IMR-90 (cell line): ENCODE results near the gene B3GALT6. TPM values are rescaled to one million over a fixed set of nuclear protein-coding genes. Genes with fewer than 3 reads are reported as not detected.

Experiments
- ATAC-seq: fragments of 200-7000 bp; cut with Tn5 transposase; 2 replicates; pipeline ENCODE4 v1.9.1; 2020; ENCODE audit warnings: low read depth, mild to moderate bottlenecking, moderate library complexity
- BruUV-seq: library from RNA; stranded (reverse); fragments of 400-500 nt; replicated peaks from 2 replicates; lab custom pipeline; 2021; lab: Mats Ljungman, UMichigan
- CTCF ChIA-PET: fragments of 300-600 bp; formaldehyde crosslinking; extraction: SDS; loops from one replicate; lab custom pipeline; 2021; ENCODE audit warnings: antibody characterized with exemption; lab: Yijun Ruan, JAX
- POLR2A ChIA-PET: fragments of 300-600 bp; sonication (Branson Sonifier 250); formaldehyde crosslinking; loops from one replicate; lab custom pipeline; 2022; ENCODE audit warnings: antibody characterized with exemption; ENCODE audit not compliant: unreplicated experiment; lab: Charles Lee
- DNase-seq: peaks from one replicate; pipeline ENCODE4 v3.0.0; 2013
- H2AFZ ChIP-seq: replicated peaks from 2 replicates; pipeline ENCODE3; 2013; ENCODE audit warnings: low read length, mild to moderate bottlenecking; ENCODE audit not compliant: poor library complexity
- H2AK5ac ChIP-seq: 2 replicates; pipeline ENCODE4 v1.6.1; 2013; ENCODE audit warnings: low read depth, low read length, inconsistent platforms
- H2AK9ac ChIP-seq: replicated peaks from 2 replicates; pipeline ENCODE3; 2013; ENCODE audit warnings: mild to moderate bottlenecking, low read depth, low read length, moderate library complexity; ENCODE audit not compliant: poor library complexity
- H2BK120ac ChIP-seq: 2 replicates; pipeline ENCODE4 v1.6.1; 2013; ENCODE audit warnings: low read depth, low read length, inconsistent platforms
- H2BK15ac ChIP-seq: 3 replicates; pipeline ENCODE4 v1.6.1; 2013; ENCODE audit warnings: low read depth, low read length, inconsistent platforms
- H2BK20ac ChIP-seq: 2 replicates; pipeline ENCODE4 v1.6.1; 2013; ENCODE audit warnings: low read depth, mild to moderate bottlenecking, inconsistent platforms, low read length, moderate library complexity
- H2BK5ac ChIP-seq: 2 replicates; pipeline ENCODE4 v1.6.1; 2013; ENCODE audit warnings: mild to moderate bottlenecking, low read depth, low read length, inconsistent platforms; ENCODE audit not compliant: poor library complexity, severe bottlenecking
- H3K14ac ChIP-seq: replicated peaks from 2 replicates; pipeline ENCODE4 v1.6.1; 2013; ENCODE audit warnings: low read depth, low read length, inconsistent platforms
- H3K18ac ChIP-seq: 2 replicates; pipeline ENCODE4 v1.6.1; 2013; ENCODE audit warnings: low read depth, low read length, control low read depth
- H3K23ac ChIP-seq: 2 replicates; pipeline ENCODE4 v1.6.1; 2013; ENCODE audit warnings: low read depth, low read length, inconsistent platforms
- H3K27ac ChIP-seq: 2 replicates; pipeline ENCODE4 v1.5.1; 2013; ENCODE audit warnings: mild to moderate bottlenecking, control low read depth, low read length; ENCODE audit not compliant: insufficient read depth
- H3K27me3 ChIP-seq: 2 replicates; pipeline ENCODE4 v1.6.1; 2013; ENCODE audit warnings: low read length; ENCODE audit not compliant: control insufficient read depth, insufficient read depth
- H3K36me3 ChIP-seq: 2 replicates; pipeline ENCODE4 v1.6.1; 2013; ENCODE audit warnings: low read length, mixed read lengths; ENCODE audit not compliant: control insufficient read depth, insufficient read depth
- H3K4ac ChIP-seq: 2 replicates; pipeline ENCODE4 v1.6.1; 2013; ENCODE audit warnings: low read depth, low read length, inconsistent platforms
- H3K4me1 ChIP-seq: 2 replicates; pipeline ENCODE4 v1.6.1; 2013; ENCODE audit warnings: low read length, mixed read lengths; ENCODE audit not compliant: control insufficient read depth, insufficient read depth
- H3K4me2 ChIP-seq: 2 replicates; pipeline ENCODE4 v1.6.1; 2013; ENCODE audit warnings: low read depth, mild to moderate bottlenecking, control low read depth, low read length, moderate library complexity
- H3K4me3 ChIP-seq: 2 replicates; pipeline ENCODE4 v1.5.1; 2013; ENCODE audit warnings: low read depth, mild to moderate bottlenecking, control low read depth, low read length, moderate library complexity; ENCODE audit not compliant: insufficient read depth
- H3K56ac ChIP-seq: 2 replicates; pipeline ENCODE4 v1.6.1; 2013; ENCODE audit warnings: low read length, inconsistent platforms; ENCODE audit not compliant: insufficient read depth; ENCODE audit errors: extremely low read depth
- H3K79me1 ChIP-seq, 2 experiments: 2 replicates each; pipeline ENCODE4 v1.6.1; 2013; ENCODE audit warnings: low read length in 2 of 2, inconsistent platforms in 1 of 2, low read depth in 1 of 2
- H3K9ac ChIP-seq: 2 replicates; pipeline ENCODE4 v1.6.1; 2013; ENCODE audit warnings: low read depth, low read length, control low read depth
- H3K9me1 ChIP-seq: 2 replicates; pipeline ENCODE4 v1.6.1; 2013; ENCODE audit warnings: low read length, inconsistent platforms; ENCODE audit not compliant: insufficient read depth
- H3K9me3 ChIP-seq: 2 replicates; pipeline ENCODE4 v1.6.1; 2013; ENCODE audit warnings: low read length; ENCODE audit not compliant: control insufficient read depth, insufficient read depth
- H4K20me1 ChIP-seq: 2 replicates; pipeline ENCODE4 v1.6.1; 2013; ENCODE audit warnings: low read length, inconsistent platforms; ENCODE audit not compliant: insufficient read depth
- H4K5ac ChIP-seq: 2 replicates; pipeline ENCODE4 v1.6.1; 2013; ENCODE audit warnings: mild to moderate bottlenecking, low read depth, low read length, control low read depth
- H4K8ac ChIP-seq, 2 experiments: 2 replicates each; pipeline ENCODE4 v1.6.1; 2013; ENCODE audit warnings: low read depth in 2 of 2, low read length in 2 of 2, control low read depth in 1 of 2, inconsistent platforms in 1 of 2
- H4K91ac ChIP-seq: 2 replicates; pipeline ENCODE4 v1.6.1; 2013; ENCODE audit warnings: low read depth, low read length, inconsistent platforms; ENCODE audit not compliant: insufficient read depth
- BHLHE40 ChIP-seq: fragments of 150-350 bp; IDR thresholded peaks from 2 replicates; pipeline ENCODE4 v1.6.1; 2016; ENCODE audit warnings: mild to moderate bottlenecking, low read depth, low read length
- CEBPB ChIP-seq: IDR thresholded peaks from 2 replicates; pipeline ENCODE4 v1.6.1; 2012; ENCODE audit warnings: low read depth, low read length, improper control_type of control experiment
- CHD1 ChIP-seq: IDR thresholded peaks from 2 replicates; pipeline ENCODE4 v1.6.1; 2012; ENCODE audit warnings: low read depth, low read length, improper control_type of control experiment
- FOS ChIP-seq: fragments of 150-350 bp; IDR thresholded peaks from 2 replicates; pipeline ENCODE4 v1.6.1; 2016; ENCODE audit warnings: low read depth, low read length
- MAFK ChIP-seq: IDR thresholded peaks from 2 replicates; pipeline ENCODE4 v1.6.1; 2012; ENCODE audit warnings: low read depth, low read length, improper control_type of control experiment
- MAZ ChIP-seq: IDR thresholded peaks from 2 replicates; pipeline ENCODE4 v1.6.1; 2012; ENCODE audit warnings: low read depth, mild to moderate bottlenecking, low read length, improper control_type of control experiment, moderate library complexity, borderline replicate concordance
- POLR2A ChIP-seq: IDR thresholded peaks from 2 replicates; pipeline ENCODE4 v1.6.1; 2012; ENCODE audit warnings: mild to moderate bottlenecking, low read depth, low read length
- RCOR1 ChIP-seq: IDR thresholded peaks from 2 replicates; pipeline ENCODE4 v1.6.1; 2012; ENCODE audit warnings: mild to moderate bottlenecking, low read length, improper control_type of control experiment; ENCODE audit not compliant: insufficient replicate concordance
- SMC3 ChIP-seq: fragments of 150-350 bp; IDR thresholded peaks from 2 replicates; pipeline ENCODE4 v1.6.1; 2016; ENCODE audit warnings: low read depth, mild to moderate bottlenecking, antibody characterized with exemption, low read length, moderate library complexity
- WGBS, 2 experiments: methylation state at CpG; one replicate each; pipeline versions ENCODE4 v1.1.5 to v1.1.7; 2013; ENCODE audit warnings: missing lambda C conversion rate in 2 of 2; ENCODE audit not compliant: insufficient read length in 1 of 2; ENCODE audit errors: extremely low coverage in 2 of 2; 5-methylcytosine and 5-hydroxymethylcytosine counted together
- dilution Hi-C: fragments of 300-500 bp; cut with HindIII; formaldehyde crosslinking; loops from one replicate; pipeline ENCODE4 v1.14.3; 2018; ENCODE audit warnings: low sequenced_read_pairs; ENCODE audit not compliant: unreplicated experiment
- in situ Hi-C: fragments of 300-500 bp; cut with MboI; formaldehyde crosslinking; loops from 3 replicates; pipeline ENCODE4 v1.14.3; 2019; ENCODE audit warnings: low sequenced_read_pairs, inconsistent platforms, mixed read lengths
- intact Hi-C: fragments of 100-400 bp; cut with micrococcal nuclease; formaldehyde crosslinking; loops from 2 replicates; pipeline ENCODE4 v1.10.0; 2022
- polyA plus RNA-seq, 3 experiments: library from polyadenylated mRNA; depleted of rRNA; stranded (reverse); fragments of >200 nt; gene quantifications; 2 replicates each; pipeline ENCODE4 v1.2.3, GENCODE V29; 2012; ENCODE audit warnings: low replicate concordance in 1 of 3
- total RNA-seq: library from RNA; depleted of rRNA; stranded (reverse); fragments of >200 nt; gene quantifications from 2 replicates; pipeline ENCODE4 v1.2.3, GENCODE V29; 2012
- TF ChIP-seq, protein P1 (sequence below): fragments of 150-350 bp; IDR thresholded peaks from 2 replicates; pipeline ENCODE4 v1.6.1; 2016; ENCODE audit warnings: low read depth, mild to moderate bottlenecking, low read length, moderate library complexity, borderline replicate concordance
- TF ChIP-seq, protein P2 (sequence below): fragments of 150-350 bp; IDR thresholded peaks from 2 replicates; pipeline ENCODE4 v1.6.1; 2017; ENCODE audit warnings: mild to moderate bottlenecking, antibody characterized with exemption, low read length, low read depth
- TF ChIP-seq, protein P3 (sequence below): conservative IDR thresholded peaks from 2 replicates; pipeline ENCODE4 v1.5.1; 2012; ENCODE audit warnings: mild to moderate bottlenecking, low read depth, low read length, improper control_type of control experiment

B3GALT6 gene
- total and polyA plus RNA-seq, 2 of the 4 experiments (the other 2 are of a cell fraction): 12.2 to 23.0 TPM

DNA sequence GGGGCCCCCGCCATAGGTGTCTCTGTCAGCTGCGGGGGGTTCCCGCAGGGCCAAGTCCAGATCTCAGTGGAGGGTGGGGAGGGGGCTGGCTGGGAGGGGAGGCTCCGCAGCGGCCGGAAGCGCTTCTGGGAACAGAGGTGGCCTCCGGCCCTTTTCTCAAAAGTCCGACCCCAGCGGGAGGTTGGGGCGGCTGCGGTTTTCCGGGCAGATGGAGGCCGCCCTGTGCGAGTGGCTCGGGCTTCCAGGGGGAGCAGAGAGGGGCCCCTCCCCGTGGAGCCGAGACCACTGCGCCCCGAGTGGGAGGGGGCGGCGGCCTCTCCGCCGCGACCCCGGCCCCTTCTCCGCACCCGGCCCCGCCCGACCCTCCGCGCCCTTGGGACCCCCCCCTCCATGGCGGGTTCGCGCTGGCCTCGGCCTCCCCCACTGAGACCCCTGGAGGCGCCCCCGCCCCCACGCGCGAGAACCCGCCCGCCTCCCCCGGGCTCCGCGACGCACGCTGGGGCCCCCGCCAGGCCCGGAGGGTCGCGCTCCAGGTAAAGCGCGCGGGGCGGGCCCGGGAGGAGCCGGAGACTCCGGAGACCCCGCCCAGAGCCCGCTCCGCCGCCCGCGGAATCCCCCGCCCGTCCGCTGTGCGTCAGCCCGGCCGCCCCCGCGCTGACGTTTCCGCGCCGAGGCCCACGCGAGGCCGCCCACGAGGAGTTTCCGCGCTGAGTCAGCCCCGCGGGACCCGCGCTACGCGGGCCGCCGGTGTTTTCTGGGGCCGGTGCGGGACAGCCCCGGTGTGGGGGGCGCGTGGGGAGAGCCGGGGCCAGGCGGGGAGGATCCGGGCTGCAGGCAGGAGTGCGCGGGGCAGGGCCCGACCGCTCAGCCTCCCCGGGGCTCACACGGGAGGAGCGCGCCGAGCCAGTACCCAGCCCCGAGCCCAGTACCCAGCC lies 30.9 kb upstream of the B3GALT6 start:
- no peak overlapping the region for H2AK5ac ChIP-seq
- no peak overlapping the region; the same call in 1 of the 2 replicates for H2BK20ac ChIP-seq
- peak overlapping the region; percentile 61; the same call in 1 of the 2 replicates for H3K27ac ChIP-seq
- no peak overlapping the region for H2AK9ac ChIP-seq
- no peak overlapping the region for H3K23ac ChIP-seq
- no peak overlapping the region; the same call in 1 of the 2 replicates for H3K18ac ChIP-seq
- H3K27me3 ChIP-seq: no peaks in the 10 kb centered on the region; the same call in 1 of the 2 replicates
- H2BK5ac ChIP-seq: peak overlapping the region; percentile 67
- H3K9me3 ChIP-seq: no peaks in the 10 kb centered on the region
- H4K5ac ChIP-seq: peak overlapping the region; percentile 61; the same call in 1 of the 2 replicates
- no peaks in the 10 kb centered on the region for H3K36me3 ChIP-seq
- H3K9ac ChIP-seq: peak overlapping the region; percentile 72
- H2BK120ac ChIP-seq: 0 out of 2 replicates have a peak overlapping the region, but pooled peaks have one; percentile 4
- H3K56ac ChIP-seq: no peak overlapping the region
- ChIA-PET CTCF (no interaction called here), POLR2A (no interaction called here)
- intact Hi-C loops: loop anchor here (1.0 kb wide), 1 partner anchor 13 kb away; no protein-coding TSS in a partner anchor
- WGBS, 2 experiments: 1% methylated on average over 44 of the region's 109 CpGs; no CpG with 5 or more reads in 1 of the 2 experiments
- H4K91ac ChIP-seq: no peak overlapping the region
- H3K4ac ChIP-seq: peak overlapping the region; percentile 61; the same call in 1 of the 2 replicates
- H3K4me3 ChIP-seq: peak overlapping the region; percentile 71
- no peaks in the 10 kb centered on the region for H3K4me1 ChIP-seq
- DNase-seq (peak; percentile 63), ATAC-seq (peak; percentile 88)
- no peaks in the 10 kb centered on the region for H3K9me1 ChIP-seq
- BruUV-seq: no TSS peak
- H3K14ac ChIP-seq: no peak overlapping the region
- dilution Hi-C loops: no loop called here
- H2AFZ ChIP-seq: peak overlapping the region; percentile 86
- H4K20me1 ChIP-seq: no peaks in the 10 kb centered on the region
- in situ Hi-C loops: no loop called here
- H3K79me1 ChIP-seq: no peaks in the 10 kb centered on the region
- no peak overlapping the region; the same call in 2 of the 3 replicates for H2BK15ac ChIP-seq
- peak overlapping the region; percentile 86 for H3K4me2 ChIP-seq
- peak overlapping the region; percentile 49 to 64; a peak in 1 of 4 replicates for H4K8ac ChIP-seq
- TF ChIP-seq SMC3: no peak
- no peak for TF ChIP-seq MAFK
- TF ChIP-seq, protein P1, sequence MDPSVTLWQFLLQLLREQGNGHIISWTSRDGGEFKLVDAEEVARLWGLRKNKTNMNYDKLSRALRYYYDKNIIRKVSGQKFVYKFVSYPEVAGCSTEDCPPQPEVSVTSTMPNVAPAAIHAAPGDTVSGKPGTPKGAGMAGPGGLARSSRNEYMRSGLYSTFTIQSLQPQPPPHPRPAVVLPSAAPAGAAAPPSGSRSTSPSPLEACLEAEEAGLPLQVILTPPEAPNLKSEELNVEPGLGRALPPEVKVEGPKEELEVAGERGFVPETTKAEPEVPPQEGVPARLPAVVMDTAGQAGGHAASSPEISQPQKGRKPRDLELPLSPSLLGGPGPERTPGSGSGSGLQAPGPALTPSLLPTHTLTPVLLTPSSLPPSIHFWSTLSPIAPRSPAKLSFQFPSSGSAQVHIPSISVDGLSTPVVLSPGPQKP: no peak
- peak; percentile 64; the same call in 1 of the 2 replicates for TF ChIP-seq MAZ
- peak; percentile 34; the same call in 1 of the 2 replicates for TF ChIP-seq BHLHE40
- TF ChIP-seq POLR2A: peak; percentile 3; the same call in 1 of the 2 replicates
- TF ChIP-seq FOS: peak; percentile 86
- TF ChIP-seq, protein P2, sequence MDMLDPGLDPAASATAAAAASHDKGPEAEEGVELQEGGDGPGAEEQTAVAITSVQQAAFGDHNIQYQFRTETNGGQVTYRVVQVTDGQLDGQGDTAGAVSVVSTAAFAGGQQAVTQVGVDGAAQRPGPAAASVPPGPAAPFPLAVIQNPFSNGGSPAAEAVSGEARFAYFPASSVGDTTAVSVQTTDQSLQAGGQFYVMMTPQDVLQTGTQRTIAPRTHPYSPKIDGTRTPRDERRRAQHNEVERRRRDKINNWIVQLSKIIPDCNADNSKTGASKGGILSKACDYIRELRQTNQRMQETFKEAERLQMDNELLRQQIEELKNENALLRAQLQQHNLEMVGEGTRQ: no peak
- no peak for TF ChIP-seq CHD1
- TF ChIP-seq RCOR1: no peak
- TF ChIP-seq, protein P3, sequence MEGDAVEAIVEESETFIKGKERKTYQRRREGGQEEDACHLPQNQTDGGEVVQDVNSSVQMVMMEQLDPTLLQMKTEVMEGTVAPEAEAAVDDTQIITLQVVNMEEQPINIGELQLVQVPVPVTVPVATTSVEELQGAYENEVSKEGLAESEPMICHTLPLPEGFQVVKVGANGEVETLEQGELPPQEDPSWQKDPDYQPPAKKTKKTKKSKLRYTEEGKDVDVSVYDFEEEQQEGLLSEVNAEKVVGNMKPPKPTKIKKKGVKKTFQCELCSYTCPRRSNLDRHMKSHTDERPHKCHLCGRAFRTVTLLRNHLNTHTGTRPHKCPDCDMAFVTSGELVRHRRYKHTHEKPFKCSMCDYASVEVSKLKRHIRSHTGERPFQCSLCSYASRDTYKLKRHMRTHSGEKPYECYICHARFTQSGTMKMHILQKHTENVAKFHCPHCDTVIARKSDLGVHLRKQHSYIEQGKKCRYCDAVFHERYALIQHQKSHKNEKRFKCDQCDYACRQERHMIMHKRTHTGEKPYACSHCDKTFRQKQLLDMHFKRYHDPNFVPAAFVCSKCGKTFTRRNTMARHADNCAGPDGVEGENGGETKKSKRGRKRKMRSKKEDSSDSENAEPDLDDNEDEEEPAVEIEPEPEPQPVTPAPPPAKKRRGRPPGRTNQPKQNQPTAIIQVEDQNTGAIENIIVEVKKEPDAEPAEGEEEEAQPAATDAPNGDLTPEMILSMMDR: no peak
- no peak for TF ChIP-seq CEBPB
